ENCODE measurements around the gene POLR2L.

POLR2L gene

GRCh38 chr11:829847-830294 is 12.5 kb downstream of the POLR2L start:
- FAIRE-seq (no peak), DNase-seq (ENCODE audit: extremely low spot score, insufficient read length, low read depth) (no peak)

DNA sequence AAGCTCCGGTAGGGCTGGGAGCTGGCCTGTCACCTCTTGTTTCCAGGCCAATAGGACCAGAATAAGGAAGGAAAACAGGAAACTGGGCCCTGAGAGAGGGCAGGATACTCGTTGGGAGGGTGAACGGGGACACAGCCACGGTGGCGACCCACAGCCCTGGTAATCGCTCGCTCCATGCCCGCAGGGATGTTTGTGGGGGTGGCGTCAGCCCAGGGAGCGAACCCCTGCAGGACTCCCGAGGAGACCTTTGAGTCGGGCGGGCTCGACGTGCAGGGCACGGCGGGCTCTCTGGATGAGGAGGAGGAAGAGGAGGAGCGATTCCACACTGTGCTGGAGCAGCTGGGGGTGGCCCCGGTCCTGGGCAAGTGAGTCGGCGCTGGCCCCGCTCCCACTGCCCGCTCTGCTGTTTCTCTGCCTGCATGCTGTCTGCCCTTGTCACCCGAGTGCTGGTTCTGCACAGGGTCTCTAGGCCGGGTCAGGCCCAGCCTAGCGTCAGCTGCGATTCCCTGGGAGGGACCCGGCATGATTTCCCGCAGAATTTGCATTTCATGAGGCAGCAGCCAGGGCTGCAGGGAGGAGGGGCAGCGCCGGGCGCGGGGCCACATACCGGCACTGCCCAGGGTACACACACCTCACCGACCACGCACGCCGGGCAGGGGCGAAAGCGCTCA is 13.0 kb downstream of the POLR2L start:
- no peak for DNase-seq (ENCODE audit: extremely low spot score, insufficient read length, low read depth)
- peak; percentile 77 for FAIRE-seq

- FAIRE-seq (no peak), DNase-seq (ENCODE audit: extremely low spot score, insufficient read length, low read depth) (no peak)
Observed at GRCh38 chr11:828506-829175, 13.7 kb downstream of the POLR2L start.

GRCh38 chr11:827897-828192 is 14.5 kb downstream of the POLR2L start, which contains the start of gene CRACR2B:
Gene CRACR2B (plus strand): TSS chr11:827919. CDS start chr11:828608, 689 bp downstream.
- FAIRE-seq = no peak
- no peak for DNase-seq (ENCODE audit: extremely low spot score, insufficient read length, low read depth)

GRCh38 chr11:827146-827896 is 15.0 kb downstream of the POLR2L start:
- DNase-seq (ENCODE audit: extremely low spot score, insufficient read length, low read depth) (no peak), FAIRE-seq (peak; percentile 94)

- DNase-seq (ENCODE audit: extremely low spot score, insufficient read length, low read depth) (no peak), FAIRE-seq (no peak)
Observed at GRCh38 chr11:826836-827145, 15.5 kb downstream of the POLR2L start.

- no peak for DNase-seq (ENCODE audit: extremely low spot score, insufficient read length, low read depth)
- FAIRE-seq = peak; percentile 72
Observed at GRCh38 chr11:826227-826621, 16.1 kb downstream of the POLR2L start.

DNA sequence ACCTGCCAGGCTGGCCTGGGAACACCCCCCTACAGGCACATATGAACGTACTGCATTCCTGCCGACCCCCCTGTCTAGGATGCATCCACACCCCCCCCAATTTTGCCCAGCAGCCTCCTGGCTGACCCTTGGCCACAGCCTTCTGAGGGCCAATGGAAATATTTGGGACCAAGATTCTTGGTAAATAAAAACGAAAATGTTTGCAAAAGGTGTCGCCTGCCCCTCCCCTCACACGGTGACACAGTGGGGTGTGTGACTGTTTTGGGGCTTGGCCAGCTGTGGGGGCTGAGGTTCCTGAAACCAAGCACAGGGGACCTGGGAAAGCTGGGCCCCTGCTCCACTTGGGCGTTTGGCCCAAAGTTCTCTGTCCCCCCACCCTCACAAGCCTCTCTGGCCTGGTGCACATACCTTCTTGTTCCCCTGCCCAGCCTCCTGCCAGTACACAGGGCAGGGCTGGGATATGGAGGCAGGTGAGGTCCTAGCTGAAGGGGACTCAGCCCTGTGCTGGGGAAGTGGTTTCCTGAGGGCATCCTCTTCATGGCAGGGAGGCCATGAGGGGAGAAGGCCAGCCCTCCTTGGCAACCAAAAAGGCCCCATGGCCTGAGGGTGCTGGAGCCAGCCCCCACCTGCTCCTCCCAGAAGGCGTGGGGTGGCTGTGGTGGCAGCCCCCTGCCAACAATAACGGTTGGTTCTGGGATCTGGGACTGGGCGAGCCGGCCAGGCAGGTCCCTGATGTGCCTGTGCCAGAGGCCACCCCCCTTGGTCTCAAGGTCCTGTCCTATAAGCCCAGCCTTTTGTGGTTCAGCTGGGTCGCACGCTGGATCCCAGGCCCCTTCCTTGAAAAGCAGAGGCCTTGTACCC is 16.7 kb downstream of the POLR2L start:
- FAIRE-seq (no peak), DNase-seq (ENCODE audit: extremely low spot score, insufficient read length, low read depth) (no peak)

DNA sequence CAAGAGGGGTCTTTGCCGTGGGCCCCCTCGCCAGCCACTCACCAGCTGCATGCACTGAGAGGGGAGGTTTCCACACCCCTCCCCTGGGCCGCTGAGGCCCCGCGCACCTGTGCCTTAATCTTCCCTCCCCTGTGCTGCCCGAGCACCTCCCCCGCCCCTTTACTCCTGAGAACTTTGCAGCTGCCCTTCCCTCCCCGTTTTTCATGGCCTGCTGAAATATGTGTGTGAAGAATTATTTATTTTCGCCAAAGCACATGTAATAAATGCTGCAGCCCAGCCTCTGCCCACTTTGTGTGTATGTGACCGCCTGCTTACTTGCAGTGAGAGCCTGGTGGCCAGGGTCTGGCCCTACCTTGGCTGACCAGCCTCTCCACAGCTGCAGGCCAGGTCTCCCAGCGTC is 17.4 kb downstream of the POLR2L start:
- FAIRE-seq (no peak), DNase-seq (ENCODE audit: extremely low spot score, insufficient read length, low read depth) (no peak)

GRCh38 chr11:824292-824880 is 17.9 kb downstream of the POLR2L start:
- no peak for FAIRE-seq
- no peak for DNase-seq (ENCODE audit: extremely low spot score, insufficient read length, low read depth)

DNA sequence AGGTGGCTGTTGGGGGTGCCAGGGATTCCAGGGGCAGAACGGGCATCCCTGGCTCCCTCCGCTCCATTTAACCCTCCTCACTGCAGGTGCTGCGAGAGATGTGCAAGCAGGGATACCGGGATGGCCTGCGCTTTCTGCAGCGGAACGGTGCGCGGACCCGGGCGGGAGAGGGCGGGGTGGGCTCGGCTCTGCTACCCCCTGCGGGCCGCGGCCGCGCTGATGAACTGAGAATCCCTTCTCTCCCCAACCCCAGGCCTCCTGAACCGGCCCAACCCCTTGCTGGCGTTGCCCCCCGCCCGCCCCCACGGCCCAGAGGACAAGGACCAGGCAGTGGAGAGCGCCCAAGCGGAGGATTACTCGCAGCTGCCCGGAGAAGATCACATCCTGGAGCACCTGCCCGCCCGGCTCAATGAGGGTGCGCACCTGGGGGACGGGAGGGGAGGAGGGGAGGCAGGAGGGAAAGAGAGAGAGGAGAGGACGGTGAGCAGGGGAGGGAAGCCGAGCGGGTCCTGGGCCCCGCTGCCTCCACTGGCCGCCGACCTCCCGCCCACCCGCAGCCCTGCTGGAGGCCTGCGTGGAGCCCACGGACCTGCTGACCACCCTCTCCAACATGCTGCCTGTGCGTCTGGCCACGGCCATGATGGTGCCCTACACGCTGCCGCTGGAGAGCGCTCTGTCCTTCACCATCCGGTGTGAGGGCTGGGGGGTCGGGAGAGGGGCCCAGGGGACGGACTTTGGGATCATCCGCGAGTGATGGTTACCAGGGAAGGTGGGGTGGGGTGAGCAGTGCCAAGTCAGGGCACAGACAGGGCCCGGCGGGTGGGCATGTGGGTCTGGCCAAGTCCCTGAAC is 18.7 kb downstream of the POLR2L start:
- DNase-seq (ENCODE audit: extremely low spot score, insufficient read length, low read depth) (no peak), FAIRE-seq (no peak)

DNA sequence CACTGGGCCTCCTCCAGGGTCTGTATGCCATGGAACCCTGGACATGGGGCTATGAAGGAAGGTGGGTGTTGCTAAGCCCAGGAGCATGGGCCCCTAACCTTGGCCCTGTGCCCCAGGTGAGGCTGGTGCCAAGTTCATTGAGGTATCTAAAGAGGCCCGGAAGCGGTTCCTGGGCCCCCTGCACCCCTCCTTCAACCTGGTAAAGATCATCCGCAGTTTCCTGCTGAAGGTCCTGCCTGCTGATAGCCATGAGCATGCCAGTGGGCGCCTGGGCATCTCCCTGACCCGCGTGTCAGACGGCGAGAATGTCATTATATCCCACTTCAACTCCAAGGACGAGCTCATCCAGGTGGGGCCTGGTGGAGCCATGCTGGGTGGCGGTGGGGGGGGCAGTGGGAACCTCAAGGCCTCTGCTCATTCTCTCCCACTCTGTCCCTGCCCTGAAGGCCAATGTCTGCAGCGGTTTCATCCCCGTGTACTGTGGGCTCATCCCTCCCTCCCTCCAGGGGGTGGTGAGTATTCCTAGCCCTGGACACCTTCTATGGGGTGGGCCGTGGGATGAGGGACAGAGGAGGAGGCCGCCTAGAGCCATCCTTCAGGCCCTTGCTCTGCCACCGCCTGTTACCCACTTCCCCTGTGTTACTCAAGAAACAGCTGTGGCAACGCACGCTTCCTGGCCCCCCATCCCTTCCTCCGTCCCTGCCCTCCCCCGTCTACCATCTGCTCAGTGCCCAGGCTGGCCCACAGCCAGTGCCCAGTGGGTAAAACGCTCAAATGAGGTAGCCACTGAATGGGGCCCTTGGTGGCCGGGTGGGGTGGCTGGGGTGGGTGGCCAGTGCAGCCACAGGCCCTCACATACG is 20.6 kb downstream of the POLR2L start:
- FAIRE-seq = no peak

GRCh38 chr11:820655-821511 is 21.4 kb downstream of the POLR2L start:
- DNase-seq (ENCODE audit: extremely low spot score, insufficient read length, low read depth) = no peak
- FAIRE-seq = no peak

More for the DNA sequence above, 20.6 kb downstream of the POLR2L start:
- DNase-seq (ENCODE audit: extremely low spot score, insufficient read length, low read depth) = no peak

DNA sequence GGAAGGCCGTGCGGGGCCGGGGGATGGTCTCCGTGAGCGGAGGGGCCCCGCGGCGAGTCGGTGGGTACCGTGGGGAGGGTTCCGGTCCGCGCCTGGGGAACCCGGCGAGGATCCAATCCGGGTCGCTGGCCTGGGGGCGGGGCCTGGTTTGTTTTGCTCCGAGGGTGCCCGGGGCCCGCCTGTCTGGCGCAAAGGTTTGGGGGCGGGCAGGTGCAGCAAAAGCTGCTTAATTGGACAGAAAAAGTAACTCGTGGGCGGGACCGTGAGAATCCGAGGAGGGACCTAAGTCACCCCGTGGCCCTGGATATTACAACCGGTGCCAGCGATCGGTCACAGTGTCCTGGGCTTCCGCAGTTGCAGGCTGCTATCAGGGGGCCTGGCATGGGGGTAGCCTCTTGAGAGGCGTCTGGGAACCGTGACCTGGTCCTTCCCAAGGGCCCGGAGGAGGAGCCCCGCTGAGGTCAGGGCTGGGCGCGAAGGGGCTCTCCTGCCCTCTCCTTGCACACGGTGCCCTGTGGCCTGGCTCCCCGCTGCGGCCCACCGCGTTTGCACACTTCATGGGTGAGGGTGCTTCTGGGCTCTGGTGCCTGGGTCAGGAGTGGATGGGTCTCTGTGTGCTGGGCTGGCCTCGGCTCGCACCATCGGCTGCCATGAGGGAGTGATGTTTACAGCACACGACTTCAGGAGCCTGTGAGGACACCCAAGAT is 22.2 kb downstream of the POLR2L start:
- FAIRE-seq = peak; percentile 82
- no peak for DNase-seq (ENCODE audit: extremely low spot score, insufficient read length, low read depth)

DNA sequence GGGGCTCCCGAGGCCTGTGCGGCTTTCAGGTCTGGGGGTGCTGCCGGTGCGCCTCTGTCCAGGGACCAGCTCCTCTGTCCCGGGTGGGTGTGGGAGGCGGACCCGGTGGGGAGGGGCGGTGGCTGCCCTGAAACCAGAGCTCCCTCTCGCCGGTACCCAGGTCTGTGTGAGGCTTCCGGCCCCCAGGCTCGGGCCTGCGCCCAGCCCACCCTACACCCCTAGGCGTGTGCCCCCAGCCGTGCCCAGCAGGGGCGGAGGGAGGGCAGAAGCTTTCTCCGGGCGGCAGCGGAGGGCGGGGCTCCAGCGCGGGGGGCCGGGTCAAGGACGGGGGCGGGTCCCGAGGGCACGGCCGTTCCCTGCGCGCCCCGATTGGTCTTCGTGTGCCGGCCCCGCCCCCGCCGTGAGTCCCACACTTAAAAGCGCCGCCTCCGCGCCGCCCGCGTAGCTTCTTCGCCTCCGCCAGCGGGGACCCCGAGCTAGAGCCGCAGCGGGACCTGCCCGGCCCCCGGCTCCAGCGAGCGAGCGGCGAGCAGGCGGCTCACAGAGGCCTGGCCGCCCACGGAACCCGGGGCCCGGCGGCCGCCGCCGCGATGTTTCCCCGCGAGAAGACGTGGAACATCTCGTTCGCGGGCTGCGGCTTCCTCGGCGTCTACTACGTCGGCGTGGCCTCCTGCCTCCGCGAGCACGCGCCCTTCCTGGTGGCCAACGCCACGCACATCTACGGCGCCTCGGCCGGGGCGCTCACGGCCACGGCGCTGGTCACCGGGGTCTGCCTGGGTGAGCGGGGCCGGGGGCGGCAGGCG is 23.0 kb downstream of the POLR2L start:
- FAIRE-seq = peak; percentile 80

More for the DNA sequence above, 23.0 kb downstream of the POLR2L start:
- DNase-seq (ENCODE audit: extremely low spot score, insufficient read length, low read depth) = no peak
